ENCODE measurements around the gene SRXN1. TPM values are rescaled to one million over a fixed set of nuclear protein-coding genes. Genes with fewer than 3 reads are reported as not detected.

Gene SRXN1
- total and polyA plus RNA-seq, 8 donors = 6.4 to 40.1 (median 23.5) TPM

GRCh38 chr20:654417-654750 lies 1.4 kb upstream of the SRXN1 start:
- intact Hi-C loops (cut with DNase I; ENCODE audit: low total_unique reads) = no loop called here
- H3K27ac ChIP-seq = peak overlapping the region in 2 of 5 donors; percentile 86 to 88
- peaks cover 16 to 32% (median 28%) of the 10 kb centered on the region in 4 donors for H3K4me1 ChIP-seq
- H3K9me3 ChIP-seq = no peaks in the 10 kb centered on the region
- TF ChIP-seq EP300 (IDR thresholded peaks at IDR 0.05) (no peak), POLR2A (IDR thresholded peaks at IDR 0.05) (no peak), POLR2AphosphoS5 (IDR thresholded peaks at IDR 0.05) (no peak), CTCF (IDR thresholded peaks at IDR 0.05) (no peak)
- peaks cover 12 to 20% (median 18%) of the 10 kb centered on the region in 4 donors for H3K36me3 ChIP-seq
- peaks cover 0 to 21% (median 0%) of the 10 kb centered on the region in 3 donors for H3K27me3 ChIP-seq
- DNase-seq = no peak
- WGBS, 5 donors = 91 to 96% (median 92%) methylated on average over 3 of the region's 3 CpGs
- H3K4me3 ChIP-seq = peak overlapping the region in 1 of 4 donors; percentile 84

- TF ChIP-seq POLR2AphosphoS5 (IDR thresholded peaks at IDR 0.05) (peak in 1 of 3 donors; percentile 1), EP300 (IDR thresholded peaks at IDR 0.05) (no peak), CTCF (IDR thresholded peaks at IDR 0.05) (no peak), POLR2A (IDR thresholded peaks at IDR 0.05) (no peak)
- intact Hi-C loops (cut with DNase I; ENCODE audit: low total_unique reads) = no loop called here
- peak in 1 of 2 donors; percentile 35 for DNase-seq
These were observed 803 bp upstream of the SRXN1 start for GRCh38 chr20:653590-654416.

GRCh38 chr20:652615-653109 lies 338 bp downstream of the SRXN1 start:
- Histone ChIP-seq H3K4me3 (peak overlapping the region; percentile 74 to 93 (median 80)), H3K27ac (peak overlapping the region; percentile 85 to 91 (median 88)), H3K36me3 (peaks cover 28 to 38% (median 35%) of the 10 kb centered on the region in 4 donors), H3K4me1 (peaks cover 16 to 32% (median 28%) of the 10 kb centered on the region in 4 donors), H3K9me3 (peaks cover 0 to 3% (median 0%) of the 10 kb centered on the region in 4 donors), H3K27me3 (peaks cover 0 to 4% (median 0%) of the 10 kb centered on the region in 3 donors)
- peak in 1 of 2 donors; percentile 33 for DNase-seq
- 0 to 2% (median 1%) methylated on average over 19 to 36 of the region's 36 CpGs for WGBS, 5 donors
- no peak for TF ChIP-seq POLR2A (IDR thresholded peaks at IDR 0.05)
- no peak for TF ChIP-seq EP300 (IDR thresholded peaks at IDR 0.05)
- no peak for TF ChIP-seq CTCF (IDR thresholded peaks at IDR 0.05)
- TF ChIP-seq POLR2AphosphoS5 (IDR thresholded peaks at IDR 0.05) = no peak
- intact Hi-C loops (cut with DNase I; ENCODE audit: low total_unique reads) = no loop called here

More at GRCh38 chr20:653590-654416, 803 bp upstream of the SRXN1 start:
- H3K9me3 ChIP-seq = no peaks in the 10 kb centered on the region
- 12 to 18% (median 16%) methylated on average over 18 to 31 of the region's 31 CpGs for WGBS, 5 donors
- peaks cover 16 to 32% (median 28%) of the 10 kb centered on the region in 4 donors for H3K4me1 ChIP-seq
- peak overlapping the region; percentile 74 to 93 (median 80) for H3K4me3 ChIP-seq
- H3K27ac ChIP-seq = peak overlapping the region; percentile 15 to 91 (median 88)
- H3K27me3 ChIP-seq = peaks cover 0 to 15% (median 0%) of the 10 kb centered on the region in 3 donors
- H3K36me3 ChIP-seq = peaks cover 16 to 26% (median 24%) of the 10 kb centered on the region in 4 donors

GRCh38 chr20:651713-652614 lies 1.0 kb downstream of the SRXN1 start:
- Histone ChIP-seq H3K4me3 (peak overlapping the region; percentile 74 to 93 (median 80)), H3K27ac (peak overlapping the region; percentile 85 to 91 (median 88)), H3K27me3 (no peaks in the 10 kb centered on the region), H3K4me1 (peaks cover 16 to 32% (median 28%) of the 10 kb centered on the region in 4 donors), H3K9me3 (peaks cover 0 to 3% (median 0%) of the 10 kb centered on the region in 4 donors), H3K36me3 (peaks cover 32 to 45% (median 42%) of the 10 kb centered on the region in 4 donors)
- peak in 1 of 2 donors; percentile 41 for DNase-seq
- 45 to 50% (median 48%) methylated on average over 20 of the region's 20 CpGs for WGBS, 5 donors
- intact Hi-C loops (cut with DNase I; ENCODE audit: low total_unique reads) = no loop called here
- TF ChIP-seq POLR2AphosphoS5 (IDR thresholded peaks at IDR 0.05) (no peak), EP300 (IDR thresholded peaks at IDR 0.05) (no peak), POLR2A (IDR thresholded peaks at IDR 0.05) (no peak), CTCF (IDR thresholded peaks at IDR 0.05) (no peak)
